Upper lobe of right lung (tissue), 1 donor: ENCODE measurements around the gene RPL3. TPM values are rescaled to one million over a fixed set of nuclear protein-coding genes. Genes with fewer than 3 reads are reported as not detected.
A peak's percentile ranks its signal among the peaks of the same experiment; 100 is the strongest.

Source experiments
- ATAC-seq: fragments of 200-7000 bp; cut with Tn5 transposase; one replicate; pipeline ENCODE4 v1.9.1; 2020; ENCODE audit warnings: mild to moderate bottlenecking, moderate library complexity
- DNase-seq: peaks from one replicate; pipeline ENCODE4 v3.0.0-alpha.2; 2020
- H3K27ac ChIP-seq: fragments of 200-600 bp; one replicate; pipeline ENCODE4 v1.8.0; 2022
- H3K27me3 ChIP-seq: fragments of 200-600 bp; one replicate; pipeline ENCODE4 v1.8.0; 2022; ENCODE audit warnings: mild to moderate bottlenecking
- H3K36me3 ChIP-seq: fragments of 200-600 bp; one replicate; pipeline ENCODE4 v1.8.0; 2022
- H3K4me1 ChIP-seq: fragments of 200-600 bp; one replicate; pipeline ENCODE4 v1.8.0; 2022
- H3K4me3 ChIP-seq: fragments of 200-600 bp; one replicate; pipeline ENCODE4 v1.8.0; 2022; ENCODE audit warnings: mild to moderate bottlenecking
- H3K9me3 ChIP-seq: fragments of 200-600 bp; one replicate; pipeline ENCODE4 v1.8.0; 2022
- CTCF ChIP-seq: fragments of 200-600 bp; IDR thresholded peaks from one replicate; pipeline ENCODE4 v1.8.0; 2022; ENCODE audit warnings: antibody characterized with exemption
- intact Hi-C: fragments of 100-400 bp; cut with DNase I; formaldehyde crosslinking; loops from one replicate; pipeline ENCODE4 v1.11.0; 2022
- total RNA-seq: library from RNA; stranded (reverse); fragmentation: NEBNext Ultra II Directional; extraction: Animal tissue kit (Norgen Biotek cat#: 25700); gene quantifications from one replicate; pipeline ENCODE4 v1.2.1, GENCODE V29; 2021
- donor health status: DM: no; HTN: yes; CAD: no; lungs with severe emphysema.

The RPL3 gene
- total RNA-seq, 1 donor from 2014 or later = 1,573 TPM

GRCh38 chr22:39355080-39355479 lies 35.7 kb upstream of the RPL3 start:
- Histone ChIP-seq H3K9me3 (no peaks in the 10 kb centered on the region), H3K27ac (no peak overlapping the region), H3K4me3 (no peak overlapping the region), H3K36me3 (no peaks in the 10 kb centered on the region), H3K27me3 (no peaks in the 10 kb centered on the region), H3K4me1 (peaks cover 8% of the 10 kb centered on the region)
- ATAC-seq (no peak), DNase-seq (no peak)
- intact Hi-C loops = no loop called here
- no peak for TF ChIP-seq CTCF

- H3K27ac ChIP-seq = no peak overlapping the region
Observed at GRCh38 chr22:39353346-39353745, 33.9 kb upstream of the RPL3 start.

GRCh38 chr22:39352306-39352891 lies 33.0 kb upstream of the RPL3 start:
- H3K4me1 ChIP-seq = peaks cover 16% of the 10 kb centered on the region
- ATAC-seq (no peak), DNase-seq (no peak)
- H3K36me3 ChIP-seq = no peaks in the 10 kb centered on the region
- TF ChIP-seq CTCF = no peak
- no peak overlapping the region for H3K27ac ChIP-seq
- intact Hi-C loops = no loop called here
- H3K4me3 ChIP-seq = no peak overlapping the region
- H3K9me3 ChIP-seq = no peaks in the 10 kb centered on the region
- H3K27me3 ChIP-seq = no peaks in the 10 kb centered on the region

More at GRCh38 chr22:39353346-39353745, 33.9 kb upstream of the RPL3 start:
- ATAC-seq (no peak), DNase-seq (no peak)
- Histone ChIP-seq H3K4me1 (peaks cover 16% of the 10 kb centered on the region), H3K36me3 (no peaks in the 10 kb centered on the region), H3K4me3 (no peak overlapping the region), H3K9me3 (no peaks in the 10 kb centered on the region), H3K27me3 (no peaks in the 10 kb centered on the region)
- intact Hi-C loops = no loop called here
- no peak for TF ChIP-seq CTCF

- H3K4me3 ChIP-seq = no peak overlapping the region
Observed at GRCh38 chr22:39351689-39352214, 32.3 kb upstream of the RPL3 start.

GRCh38 chr22:39350757-39351688 lies 31.6 kb upstream of the RPL3 start:
- no peak for ATAC-seq
- Histone ChIP-seq H3K27ac (no peak overlapping the region), H3K4me3 (peak overlapping the region; percentile 61), H3K4me1 (peaks cover 16% of the 10 kb centered on the region), H3K36me3 (no peaks in the 10 kb centered on the region), H3K9me3 (no peaks in the 10 kb centered on the region), H3K27me3 (no peaks in the 10 kb centered on the region)
- TF ChIP-seq CTCF = no peak
- DNase-seq = no peak
- intact Hi-C loops = no loop called here

More at GRCh38 chr22:39351689-39352214, 32.3 kb upstream of the RPL3 start:
- intact Hi-C loops = no loop called here
- DNase-seq (no peak), ATAC-seq (no peak)
- Histone ChIP-seq H3K9me3 (no peaks in the 10 kb centered on the region), H3K36me3 (no peaks in the 10 kb centered on the region), H3K27me3 (no peaks in the 10 kb centered on the region), H3K4me1 (peaks cover 16% of the 10 kb centered on the region), H3K27ac (no peak overlapping the region)
- no peak for TF ChIP-seq CTCF
